Osteocyte (in vitro differentiated cells): ENCODE results near the gene POLA1. TPM values are rescaled to one million over a fixed set of nuclear protein-coding genes. Genes with fewer than 3 reads are reported as not detected.

Experiments
- DNase-seq: peaks from one replicate; pipeline ENCODE4 v3.0.0; 2021; ENCODE audit warnings: mixed read lengths; ENCODE audit not compliant: unreplicated experiment; ENCODE audit errors: extremely low spot score
- H3K27ac Mint-ChIP-seq: one replicate; pipeline ENCODE4 v1.8.0; 2021; ENCODE audit warnings: mild to moderate bottlenecking, mixed read lengths; ENCODE audit not compliant: unreplicated experiment
- H3K27me3 Mint-ChIP-seq: one replicate; pipeline ENCODE4 v1.8.0; 2021; ENCODE audit warnings: mixed read lengths; ENCODE audit not compliant: unreplicated experiment
- H3K36me3 Mint-ChIP-seq: one replicate; pipeline ENCODE4 v1.8.0; 2021; ENCODE audit warnings: mixed read lengths; ENCODE audit not compliant: unreplicated experiment
- H3K4me1 Mint-ChIP-seq: one replicate; pipeline ENCODE4 v1.8.0; 2021; ENCODE audit warnings: mixed read lengths; ENCODE audit not compliant: unreplicated experiment
- H3K4me3 Mint-ChIP-seq: one replicate; pipeline ENCODE4 v1.8.0; 2021; ENCODE audit warnings: mild to moderate bottlenecking, moderate library complexity, mixed read lengths; ENCODE audit not compliant: unreplicated experiment
- H3K9me3 Mint-ChIP-seq: one replicate; pipeline ENCODE4 v1.8.0; 2021; ENCODE audit warnings: mixed read lengths; ENCODE audit not compliant: unreplicated experiment
- total RNA-seq: library from RNA; stranded (reverse); gene quantifications from 2 replicates; pipeline ENCODE4 v1.2.1, GENCODE V29; 2021
- TF ChIP-seq, protein P1 (sequence below): fragments of 200-600 bp; sonication (generic); IDR thresholded peaks from 2 replicates; pipeline ENCODE4 v1.5.0; 2021; ENCODE audit warnings: antibody characterized with exemption, mild to moderate bottlenecking, moderate library complexity

The POLA1 gene
- total RNA-seq, 1 donor from 2014 or later = 17.3 TPM

DNA sequence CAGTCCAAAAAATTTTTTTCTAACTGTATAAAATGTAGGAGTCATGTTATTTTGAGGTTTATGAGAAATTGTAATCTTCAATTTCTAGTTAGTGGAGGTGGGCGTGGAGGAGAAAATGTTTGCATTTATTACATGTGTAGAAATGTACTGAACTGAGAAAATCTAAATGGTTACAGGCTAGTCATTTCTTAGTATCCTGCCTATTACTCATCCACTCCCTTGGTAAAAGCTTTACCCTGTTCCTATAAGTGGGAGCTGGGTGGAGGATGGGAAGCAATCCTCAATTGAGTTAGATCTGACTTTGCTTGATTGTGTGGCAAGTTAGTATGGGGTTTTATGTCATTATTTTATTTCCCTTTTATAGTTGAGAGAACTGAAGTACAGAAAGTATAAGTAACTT, 73.8 kb downstream of the POLA1 start:
- H3K27ac Mint-ChIP-seq = no peak overlapping the region
- no peak overlapping the region for H3K4me3 Mint-ChIP-seq
- no peaks in the 10 kb centered on the region for H3K27me3 Mint-ChIP-seq
- DNase-seq = no peak
- TF ChIP-seq, protein P1, sequence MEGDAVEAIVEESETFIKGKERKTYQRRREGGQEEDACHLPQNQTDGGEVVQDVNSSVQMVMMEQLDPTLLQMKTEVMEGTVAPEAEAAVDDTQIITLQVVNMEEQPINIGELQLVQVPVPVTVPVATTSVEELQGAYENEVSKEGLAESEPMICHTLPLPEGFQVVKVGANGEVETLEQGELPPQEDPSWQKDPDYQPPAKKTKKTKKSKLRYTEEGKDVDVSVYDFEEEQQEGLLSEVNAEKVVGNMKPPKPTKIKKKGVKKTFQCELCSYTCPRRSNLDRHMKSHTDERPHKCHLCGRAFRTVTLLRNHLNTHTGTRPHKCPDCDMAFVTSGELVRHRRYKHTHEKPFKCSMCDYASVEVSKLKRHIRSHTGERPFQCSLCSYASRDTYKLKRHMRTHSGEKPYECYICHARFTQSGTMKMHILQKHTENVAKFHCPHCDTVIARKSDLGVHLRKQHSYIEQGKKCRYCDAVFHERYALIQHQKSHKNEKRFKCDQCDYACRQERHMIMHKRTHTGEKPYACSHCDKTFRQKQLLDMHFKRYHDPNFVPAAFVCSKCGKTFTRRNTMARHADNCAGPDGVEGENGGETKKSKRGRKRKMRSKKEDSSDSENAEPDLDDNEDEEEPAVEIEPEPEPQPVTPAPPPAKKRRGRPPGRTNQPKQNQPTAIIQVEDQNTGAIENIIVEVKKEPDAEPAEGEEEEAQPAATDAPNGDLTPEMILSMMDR = no peak
- no peaks in the 10 kb centered on the region for H3K9me3 Mint-ChIP-seq
- H3K4me1 Mint-ChIP-seq = peaks cover 6% of the 10 kb centered on the region
- peaks cover 20% of the 10 kb centered on the region for H3K36me3 Mint-ChIP-seq

DNA sequence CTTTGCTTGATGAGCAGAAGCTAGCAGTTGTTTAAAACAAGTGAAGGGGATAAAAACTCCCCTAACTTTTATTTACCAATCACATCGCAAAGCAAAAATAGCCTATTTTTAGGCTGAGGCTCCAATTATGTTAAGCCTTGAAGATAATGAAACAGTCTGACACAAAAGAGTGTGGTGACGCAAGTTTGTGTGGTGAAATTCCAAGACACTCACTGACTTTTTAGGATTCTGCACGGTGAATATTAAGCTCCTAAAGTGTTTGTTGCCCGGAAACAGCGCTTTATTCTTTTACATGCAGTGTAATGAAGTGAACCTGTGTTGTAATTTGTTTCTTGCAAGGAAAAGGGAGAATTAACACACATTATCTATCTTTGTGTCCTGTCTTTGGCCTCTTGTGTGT, 74.8 kb downstream of the POLA1 start:
- Mint-ChIP-seq H3K36me3 (peaks cover 16% of the 10 kb centered on the region), H3K4me1 (peaks cover 6% of the 10 kb centered on the region), H3K27ac (no peak overlapping the region), H3K9me3 (no peaks in the 10 kb centered on the region), H3K4me3 (no peak overlapping the region), H3K27me3 (no peaks in the 10 kb centered on the region)
- no peak for DNase-seq
- TF ChIP-seq, protein P1 = no peak

DNA sequence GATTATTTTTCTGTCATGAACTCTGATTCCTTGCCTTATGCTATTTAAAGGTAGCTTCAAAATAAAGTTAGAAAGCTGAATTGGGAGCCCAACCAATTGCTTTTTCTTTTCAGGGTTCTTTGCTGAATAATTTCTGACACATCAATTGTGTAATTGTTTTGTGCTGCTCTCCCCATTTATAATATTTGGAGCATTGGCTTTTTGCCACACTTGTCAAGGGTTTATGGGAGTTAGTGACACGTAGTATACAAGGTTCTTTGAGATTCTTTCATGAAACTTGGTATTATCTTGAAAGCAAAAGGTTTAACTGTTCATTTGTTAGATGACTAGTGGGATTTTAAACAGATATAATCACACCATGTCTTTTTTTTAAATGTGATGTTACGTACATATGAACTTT, 80.9 kb downstream of the POLA1 start:
- no peak for DNase-seq
- no peaks in the 10 kb centered on the region for H3K9me3 Mint-ChIP-seq
- TF ChIP-seq, protein P1 = no peak
- H3K4me1 Mint-ChIP-seq = no peaks in the 10 kb centered on the region
- no peaks in the 10 kb centered on the region for H3K27me3 Mint-ChIP-seq
- no peak overlapping the region for H3K4me3 Mint-ChIP-seq
- peaks cover 5% of the 10 kb centered on the region for H3K36me3 Mint-ChIP-seq
- no peak overlapping the region for H3K27ac Mint-ChIP-seq

DNA sequence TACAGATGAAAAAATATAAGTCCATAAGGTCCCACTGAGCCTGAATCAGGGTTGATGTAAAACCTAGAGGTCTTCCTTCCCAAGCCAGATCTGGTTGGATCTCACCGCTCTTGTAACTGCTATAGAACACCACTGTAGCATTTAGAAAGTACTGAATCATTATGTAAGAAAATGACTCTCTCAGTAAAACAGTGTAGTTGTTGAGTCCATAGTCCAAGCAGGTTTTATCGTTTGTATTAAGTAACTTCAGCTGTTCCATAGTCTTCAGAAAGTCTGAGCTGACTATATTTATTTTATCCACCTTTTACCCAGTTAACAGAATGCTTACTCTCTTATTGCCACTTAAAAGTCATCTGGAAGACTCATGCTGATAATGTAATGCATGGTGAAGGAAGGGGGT, 82.2 kb downstream of the POLA1 start:
- Mint-ChIP-seq H3K36me3 (peaks cover 9% of the 10 kb centered on the region), H3K27me3 (no peaks in the 10 kb centered on the region), H3K4me3 (no peak overlapping the region), H3K4me1 (no peaks in the 10 kb centered on the region), H3K9me3 (no peaks in the 10 kb centered on the region), H3K27ac (no peak overlapping the region)
- no peak for DNase-seq
- TF ChIP-seq, protein P1 = no peak

DNA sequence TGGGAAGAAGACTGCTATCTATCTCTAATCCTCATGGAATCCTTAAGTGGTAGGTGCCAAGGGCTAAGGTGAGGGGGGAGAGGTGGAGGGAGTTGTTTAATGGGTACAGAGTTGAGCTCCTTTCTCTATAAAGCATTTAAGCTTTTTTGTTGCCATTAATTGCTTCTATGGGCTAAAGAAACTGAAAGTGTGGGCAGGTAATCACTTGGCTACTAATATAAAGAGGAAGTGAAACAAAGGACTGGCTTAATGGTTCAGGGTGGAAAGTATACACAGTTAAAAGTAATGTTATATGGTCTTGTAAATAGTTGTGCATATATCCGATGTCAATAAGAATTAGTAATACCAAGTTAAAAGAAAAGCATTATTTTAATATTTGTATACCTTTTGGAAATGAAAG, 83.9 kb downstream of the POLA1 start:
- Mint-ChIP-seq H3K4me3 (no peak overlapping the region), H3K27me3 (no peaks in the 10 kb centered on the region), H3K9me3 (no peaks in the 10 kb centered on the region), H3K36me3 (peaks cover 9% of the 10 kb centered on the region), H3K27ac (no peak overlapping the region), H3K4me1 (no peaks in the 10 kb centered on the region)
- TF ChIP-seq, protein P1 = no peak
- no peak for DNase-seq
